Measurements from ENCODE around the gene DAGLA.
"Not testable (repeated sequence)": the region's sequence is repeated elsewhere in the genome, so short reads cannot be mapped to it uniquely, and the experiment has no call there.

DAGLA gene

DNA sequence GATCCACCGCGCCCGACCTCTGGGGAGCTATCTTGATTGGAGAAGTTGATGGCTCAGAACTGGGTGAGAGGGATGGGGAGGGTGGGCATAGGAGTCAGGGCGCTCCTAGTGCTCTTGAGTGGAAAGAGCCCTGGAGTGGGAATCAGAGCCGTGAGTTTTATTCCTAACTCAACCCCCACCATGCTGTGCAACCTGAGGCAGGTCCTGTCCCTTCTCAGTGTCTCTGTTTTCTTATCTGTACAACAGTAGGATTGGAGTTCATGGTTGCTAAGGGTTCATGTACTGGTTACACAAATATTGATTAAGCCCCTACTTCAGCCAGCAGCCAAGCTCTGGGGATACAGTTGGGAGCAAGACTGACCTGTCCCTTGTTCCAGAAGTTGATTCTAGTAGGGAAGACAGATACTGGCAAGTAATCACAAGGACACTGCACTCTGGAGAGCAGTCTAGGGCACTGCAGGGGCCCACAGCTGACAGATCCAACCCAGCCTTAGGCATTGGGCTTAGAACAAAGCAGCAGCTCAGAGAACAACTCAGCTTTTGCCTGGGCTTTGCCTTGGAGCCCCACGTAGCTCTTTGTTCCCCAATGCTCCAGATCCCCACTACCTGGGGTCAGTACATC is 12.4 kb upstream of the DAGLA start:
- no peak for DNase-seq

- no peak for DNase-seq
Observed at GRCh38 chr11:61669417-61669816, 10.8 kb upstream of the DAGLA start.

DNA sequence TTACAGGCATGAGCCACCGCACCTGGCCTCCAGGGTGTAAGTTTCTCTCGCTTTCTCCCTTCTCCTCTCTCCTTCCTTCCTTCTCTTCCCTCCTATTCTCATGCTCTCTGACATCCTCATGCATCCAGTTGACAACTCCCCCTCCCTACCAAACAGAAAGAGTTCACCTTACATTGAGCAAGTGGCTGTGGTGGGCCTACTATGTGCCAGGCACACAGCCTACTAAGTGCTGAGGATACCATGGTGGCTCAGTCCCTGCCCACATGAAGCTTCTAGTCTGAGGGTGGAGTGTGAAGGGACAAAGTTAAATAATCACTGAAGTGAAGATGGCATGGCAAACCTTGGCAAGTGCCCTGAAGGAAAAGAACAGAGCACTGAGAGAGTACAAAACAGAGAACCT is 9.6 kb upstream of the DAGLA start:
- no peak for DNase-seq

DNA sequence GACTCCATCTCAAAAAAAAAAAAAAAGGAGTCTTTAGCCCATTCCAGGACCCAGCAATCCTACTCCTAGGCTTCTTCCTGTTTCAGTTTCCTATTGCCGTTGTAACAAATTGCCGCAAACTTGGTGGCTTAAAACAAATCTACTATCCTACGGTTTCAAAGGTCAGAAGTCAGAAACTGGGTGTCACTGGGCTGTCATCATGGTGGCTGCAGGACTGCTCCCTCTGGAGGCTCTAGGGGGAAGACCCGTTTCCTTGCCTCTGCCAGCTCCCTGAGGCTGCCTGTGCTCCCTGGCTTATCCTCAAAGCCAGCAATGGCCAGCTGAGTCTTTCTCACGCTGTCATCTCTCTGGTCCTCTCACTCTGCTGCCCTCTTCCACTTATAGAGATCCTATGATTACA is 8.7 kb upstream of the DAGLA start:
- DNase-seq, result no peak

GRCh38 chr11:61673946-61674467 is 6.2 kb upstream of the DAGLA start:
- DNase-seq, result not testable (repeated sequence)

GRCh38 chr11:61675826-61676225 is 4.4 kb upstream of the DAGLA start:
- DNase-seq, result no peak

DNA sequence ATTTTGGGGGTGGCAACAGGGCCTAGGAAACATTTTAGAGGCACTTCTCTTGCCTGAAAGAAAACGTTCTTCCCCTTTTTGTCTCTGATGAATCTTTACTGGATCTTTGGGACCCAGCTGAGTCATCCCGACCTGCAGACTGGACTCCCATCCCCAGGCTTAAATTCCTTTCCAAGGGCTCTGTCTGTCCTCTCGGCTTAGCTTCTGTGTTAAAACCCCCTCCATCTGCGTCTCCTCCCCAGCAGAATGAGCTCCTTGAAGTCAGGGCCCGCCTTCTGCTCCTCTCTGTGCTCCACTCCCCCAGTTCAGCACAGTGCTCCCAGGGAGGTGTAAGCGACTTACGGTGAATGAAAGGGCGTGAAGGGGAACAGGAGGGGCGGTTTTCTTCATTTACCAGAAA is 895 bp upstream of the DAGLA start:
- DNase-seq, result no peak

DNA sequence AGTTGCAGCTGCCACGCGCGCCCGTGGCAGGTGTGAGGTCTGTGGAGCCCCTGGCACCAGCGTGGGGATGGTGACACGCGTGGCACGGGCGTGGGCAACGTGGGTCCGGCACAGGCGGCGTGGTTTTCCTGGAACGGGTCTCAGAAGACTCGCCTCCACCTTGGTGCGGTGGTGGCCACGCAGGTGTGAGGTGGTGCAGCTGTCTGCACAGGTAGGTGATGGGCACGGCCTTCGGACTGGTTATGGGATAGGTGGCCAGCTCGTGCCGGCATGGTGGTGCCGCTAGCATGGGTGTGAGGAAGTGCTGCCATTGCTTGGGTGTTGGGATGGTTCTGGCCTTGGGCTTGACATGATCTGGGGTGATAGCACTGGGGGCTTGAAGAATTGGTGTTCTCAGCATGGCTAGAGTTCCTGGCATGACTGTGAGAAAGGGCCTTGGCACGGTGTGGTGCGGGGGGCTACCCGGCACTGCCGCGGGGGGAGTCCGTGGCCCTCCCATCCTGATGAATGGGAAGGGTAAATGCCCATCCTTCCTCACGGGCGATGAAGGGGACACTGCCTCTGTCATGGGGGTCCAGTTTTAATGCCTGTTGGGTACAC is 531 bp downstream of the DAGLA start:
- DNase-seq, result no peak

DNA sequence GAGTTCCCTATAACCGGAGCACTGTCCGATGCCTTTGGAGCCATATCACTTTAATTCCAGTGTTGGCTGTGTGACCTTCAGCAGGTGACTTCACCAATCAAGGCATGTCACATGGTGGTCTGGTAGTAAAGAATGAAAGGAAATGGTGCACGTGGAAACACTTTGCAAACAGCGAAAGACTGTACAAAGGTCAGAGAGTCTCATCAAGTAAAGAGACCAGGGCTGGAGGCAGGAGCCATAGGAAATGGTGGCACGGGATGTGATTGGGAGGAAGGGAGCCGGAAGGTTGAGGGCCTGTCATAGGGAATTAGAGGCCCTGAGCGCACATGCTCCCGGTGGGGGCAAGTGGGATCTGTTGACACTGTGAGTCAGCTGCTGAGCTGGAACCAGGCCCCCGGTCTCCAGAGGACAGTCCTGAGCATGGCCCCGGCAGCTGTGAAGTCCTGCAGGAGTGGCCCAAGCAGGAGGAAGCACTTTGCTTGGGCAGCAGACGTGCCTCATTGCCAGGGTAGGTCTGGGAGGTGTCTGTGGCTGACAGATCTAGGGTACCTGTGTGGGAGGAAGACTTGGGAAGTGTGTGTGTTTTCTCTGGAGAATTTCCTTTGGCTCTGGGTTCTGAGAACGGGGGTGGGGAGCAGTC is 2.0 kb downstream of the DAGLA start:
- DNase-seq, result no peak

DNA sequence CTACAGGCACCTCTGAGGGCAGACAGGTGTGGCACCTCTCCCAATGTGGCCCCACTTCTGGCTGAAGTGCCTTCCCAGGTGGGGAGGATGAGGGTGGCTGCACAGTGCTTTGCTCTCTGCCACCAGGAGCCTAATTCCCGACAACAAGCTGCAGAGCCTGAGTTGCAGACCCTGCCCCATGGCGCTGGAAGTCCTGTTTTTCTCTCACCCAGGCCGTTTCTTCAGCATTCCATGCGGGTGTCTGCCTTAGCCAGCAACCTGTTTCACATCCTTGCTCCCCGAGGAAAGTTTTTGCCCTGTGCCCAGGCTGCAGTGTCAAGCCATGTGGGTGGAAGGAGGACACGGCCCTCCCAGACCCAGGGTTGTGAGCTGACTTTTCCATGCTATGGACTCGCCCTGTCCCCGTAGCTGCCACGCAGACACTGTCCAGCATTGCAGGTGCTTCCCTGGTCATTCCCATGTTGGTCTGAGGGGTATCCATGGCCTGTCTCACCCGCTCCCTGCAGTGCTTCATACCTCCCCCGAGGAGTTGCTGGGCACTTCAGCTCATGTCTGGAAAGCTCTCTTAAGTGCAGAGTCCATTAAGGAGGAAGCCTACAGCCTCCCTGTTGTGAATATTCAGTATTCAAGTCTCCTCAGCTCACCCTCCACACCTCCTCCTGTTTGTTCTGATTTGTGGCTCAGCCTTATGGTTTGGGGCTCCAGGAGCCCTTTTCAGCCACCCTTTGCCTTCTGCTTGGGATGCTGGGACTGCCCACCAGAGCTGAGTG is 2.9 kb downstream of the DAGLA start:
- no peak for DNase-seq

DNA sequence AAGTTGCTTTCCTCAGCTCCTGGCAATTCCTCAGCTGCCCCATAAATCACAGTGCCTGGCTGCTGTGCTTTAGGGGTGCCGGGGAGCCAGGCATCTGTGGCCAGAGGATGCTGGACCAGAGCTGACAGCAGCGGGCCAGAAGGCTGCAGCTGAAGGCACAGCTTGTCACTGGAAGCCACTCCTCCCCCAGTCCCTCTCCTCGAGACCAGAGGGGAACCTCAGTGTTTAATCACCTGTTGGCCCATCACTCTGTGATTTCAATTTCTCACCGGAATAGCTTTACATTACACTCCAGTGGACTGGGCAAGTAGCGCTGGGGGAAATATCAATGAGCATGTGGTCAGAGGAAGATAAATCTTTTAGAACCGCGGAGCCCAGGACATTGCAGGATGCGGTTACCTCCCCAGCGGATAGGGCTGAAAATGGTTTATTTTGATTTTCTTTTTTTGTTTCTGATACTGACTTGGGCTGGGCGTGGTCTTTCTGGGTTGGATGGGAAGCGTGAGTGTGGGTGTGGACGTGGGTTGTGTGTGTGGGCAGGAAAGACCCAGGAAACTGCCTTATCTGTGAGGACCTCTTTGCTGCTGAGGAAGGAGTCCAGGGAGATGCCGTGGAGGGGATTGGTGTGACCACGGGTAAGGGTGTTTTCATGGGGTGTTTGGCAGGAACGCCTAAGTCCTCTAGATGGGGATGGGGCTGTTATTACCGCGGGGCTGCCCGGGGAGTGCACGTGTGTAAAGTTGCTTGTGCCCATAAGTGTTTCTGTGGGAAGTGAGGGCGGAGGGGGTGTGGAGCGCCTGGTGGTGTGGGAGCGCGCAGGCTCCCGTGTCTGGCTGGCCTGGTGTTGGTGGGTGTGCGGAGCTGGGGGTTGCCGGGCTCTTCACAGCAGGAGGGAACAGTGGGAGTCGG is 4.0 kb downstream of the DAGLA start:
- no peak for DNase-seq

GRCh38 chr11:61684870-61685616 is 4.9 kb downstream of the DAGLA start:
- DNase-seq, result no peak

DNA sequence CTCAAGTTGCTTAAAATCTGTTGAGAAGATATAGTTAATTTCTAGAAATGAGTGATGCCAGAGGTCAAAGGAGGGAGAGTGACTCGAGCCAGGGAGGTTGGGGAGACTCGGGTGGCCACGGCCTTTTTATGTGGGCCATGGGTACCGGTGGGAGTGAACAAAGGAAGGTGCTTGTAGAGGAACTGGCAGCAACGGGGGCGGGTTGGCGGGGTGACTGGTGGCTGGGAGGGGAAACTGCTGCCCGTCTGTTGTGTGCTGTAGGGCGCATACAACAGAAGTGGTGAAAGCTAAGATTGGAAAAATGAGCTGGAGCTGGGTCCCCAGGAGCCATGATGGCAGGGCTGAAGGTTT is 5.4 kb downstream of the DAGLA start:
- DNase-seq, result no peak

- DNase-seq, result no peak
Observed at GRCh38 chr11:61686066-61686465, 5.9 kb downstream of the DAGLA start.

DNA sequence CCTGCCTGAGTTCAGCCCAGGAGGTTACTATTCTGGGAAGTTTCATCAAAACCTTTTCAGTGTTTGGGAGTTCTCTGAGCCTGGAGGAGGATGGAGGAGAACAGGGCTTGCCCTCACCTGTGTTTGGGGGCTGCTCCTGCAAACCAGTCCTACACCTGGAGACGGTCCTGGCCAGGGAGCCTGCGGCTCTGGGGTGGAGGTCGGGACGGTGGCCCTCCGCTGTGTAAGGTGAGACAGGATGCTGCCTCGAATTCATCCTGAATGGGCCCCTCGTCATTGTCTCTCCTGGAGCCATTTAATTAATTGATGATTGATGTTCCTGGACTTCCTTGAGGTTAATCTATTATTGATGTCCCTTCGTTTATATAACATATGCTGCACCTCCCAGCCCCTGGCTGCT is 6.3 kb downstream of the DAGLA start:
- DNase-seq, result no peak

- no peak for DNase-seq
Observed at GRCh38 chr11:61687420-61687819, 7.2 kb downstream of the DAGLA start.

DNA sequence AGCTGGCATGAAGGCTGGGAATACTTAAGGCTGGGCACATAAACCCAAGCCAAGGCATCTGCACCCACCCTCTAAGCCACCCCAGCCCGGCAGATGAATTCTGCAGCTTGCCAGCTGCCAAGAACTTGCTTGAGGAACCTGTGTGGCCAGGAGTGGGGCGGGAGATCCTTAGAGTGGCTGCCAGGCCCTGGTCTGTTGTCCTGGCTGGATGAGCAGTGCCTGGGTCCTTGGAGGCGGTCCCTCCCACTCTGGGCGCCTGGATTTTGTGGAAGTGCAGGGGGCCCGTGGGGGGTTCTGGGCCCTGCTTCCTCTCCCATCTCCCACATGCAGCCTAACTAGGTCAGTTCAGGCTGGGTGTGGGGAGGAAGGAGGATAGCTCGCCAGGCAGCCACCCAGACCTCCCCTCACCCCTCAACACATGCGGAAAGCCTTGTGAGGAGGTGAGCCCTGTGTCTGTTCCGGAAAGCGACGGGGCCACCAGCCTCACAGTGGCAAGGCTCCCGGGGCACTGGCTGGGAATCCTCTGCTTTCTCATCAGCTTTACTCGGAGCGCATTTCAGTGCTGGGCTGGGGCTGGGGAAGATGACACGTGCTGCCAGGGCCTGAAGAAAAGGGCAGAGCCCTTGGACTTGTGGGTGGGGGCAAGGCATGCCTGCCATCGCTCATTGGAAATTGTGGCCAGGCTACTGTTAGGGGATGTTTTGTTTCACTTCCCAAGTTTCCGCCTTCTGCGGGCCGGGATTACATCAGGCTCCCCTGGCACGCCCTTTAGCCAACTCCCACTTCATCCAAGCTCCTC is 8.4 kb downstream of the DAGLA start:
- DNase-seq, result no peak

- DNase-seq, result no peak
Observed at GRCh38 chr11:61689164-61689496, 8.9 kb downstream of the DAGLA start.

- DNase-seq, result no peak
Observed at GRCh38 chr11:61690706-61691379, 10.7 kb downstream of the DAGLA start.

DNA sequence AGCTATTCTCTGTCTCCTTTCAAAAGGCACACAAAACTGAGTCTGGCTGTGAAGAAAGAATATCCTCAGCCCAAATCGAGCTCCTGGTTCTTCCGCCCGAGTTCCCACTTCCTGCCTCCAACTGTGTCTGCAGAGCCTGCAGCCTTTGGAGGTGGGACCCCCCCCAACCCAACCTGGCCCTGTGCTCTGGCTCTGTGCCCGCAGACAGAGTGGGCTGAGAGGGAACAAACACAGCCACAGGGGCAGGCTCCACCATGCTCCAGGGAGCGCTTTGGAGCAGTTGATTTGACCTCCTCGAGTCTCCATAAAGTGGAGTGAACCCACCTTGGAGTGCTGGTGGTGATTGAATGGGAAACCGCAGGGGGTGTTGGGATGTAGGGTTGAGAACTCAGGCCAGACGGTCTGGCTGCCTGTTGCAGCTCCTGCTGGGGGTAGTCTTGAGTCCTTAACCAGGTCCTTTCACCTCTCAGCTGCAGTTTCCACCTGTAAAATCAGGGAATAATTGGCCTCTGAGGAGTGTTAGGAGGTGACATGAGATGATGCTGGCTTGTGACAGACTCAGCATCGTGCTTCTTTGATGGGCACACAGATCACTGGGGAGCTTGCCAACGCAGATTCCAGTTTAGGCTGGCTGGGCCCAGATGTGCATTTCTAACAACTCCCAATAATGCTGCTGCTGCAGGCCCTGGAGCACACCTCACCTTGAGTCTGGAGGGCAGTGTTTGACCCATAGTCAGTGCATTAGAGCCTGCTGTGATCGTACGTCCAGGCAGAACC is 11.4 kb downstream of the DAGLA start:
- no peak for DNase-seq
